B cell (primary cell): ENCODE results near the gene MAP2K6.

ENCODE experiments used
- EZH2 ChIP-seq: IDR thresholded peaks from 2 replicates; pipeline ENCODE4 v1.6.1; 2012; ENCODE audit warnings: borderline replicate concordance, low read depth, mild to moderate bottlenecking, moderate library complexity, low read length; ENCODE audit not compliant: insufficient read depth, poor library complexity, severe bottlenecking
- TF ChIP-seq, protein P1 (sequence below): fragments of 200-600 bp; IDR thresholded peaks from one replicate; pipeline ENCODE4 v1.8.0; 2022; ENCODE audit warnings: antibody characterized with exemption, mild to moderate bottlenecking

DNA sequence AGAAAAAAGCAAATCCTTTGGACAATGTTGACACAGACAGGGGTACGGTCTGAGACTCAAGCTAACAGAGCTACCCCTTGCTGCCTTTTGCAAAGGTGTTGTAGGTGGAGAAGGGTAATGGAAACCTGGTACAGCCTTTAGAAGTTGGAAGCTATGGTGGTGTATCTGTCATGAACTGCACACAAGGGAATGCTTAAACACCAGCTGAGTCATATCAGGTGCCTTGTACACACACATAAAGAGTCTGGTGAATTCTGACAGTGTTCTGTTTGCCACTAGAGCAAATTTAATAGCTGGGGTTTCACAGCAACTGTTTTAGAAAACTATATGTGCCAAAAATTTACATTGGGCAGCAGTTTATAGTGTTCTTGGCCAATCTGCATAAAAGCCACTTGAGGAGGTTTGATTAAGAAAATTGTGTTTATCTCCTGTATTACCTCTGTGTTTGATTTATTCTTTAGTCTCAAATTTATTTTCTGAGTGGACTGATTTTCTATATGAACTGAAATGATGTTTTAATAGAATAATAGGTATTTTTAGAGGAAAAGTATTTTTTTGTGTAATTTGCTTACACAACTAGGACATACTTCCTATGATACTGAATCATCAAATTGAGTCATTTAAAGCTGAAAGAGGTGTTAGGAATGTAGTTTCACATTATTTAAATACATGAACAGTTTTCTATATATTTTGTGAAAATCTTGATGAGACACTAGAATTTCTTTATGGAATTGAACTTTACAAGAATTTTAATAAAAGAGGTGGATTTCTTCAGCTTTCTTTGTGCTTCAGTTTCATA lies 136.9 kb downstream of the MAP2K6 start:
- TF ChIP-seq EZH2 = no peak
- TF ChIP-seq, protein P1, sequence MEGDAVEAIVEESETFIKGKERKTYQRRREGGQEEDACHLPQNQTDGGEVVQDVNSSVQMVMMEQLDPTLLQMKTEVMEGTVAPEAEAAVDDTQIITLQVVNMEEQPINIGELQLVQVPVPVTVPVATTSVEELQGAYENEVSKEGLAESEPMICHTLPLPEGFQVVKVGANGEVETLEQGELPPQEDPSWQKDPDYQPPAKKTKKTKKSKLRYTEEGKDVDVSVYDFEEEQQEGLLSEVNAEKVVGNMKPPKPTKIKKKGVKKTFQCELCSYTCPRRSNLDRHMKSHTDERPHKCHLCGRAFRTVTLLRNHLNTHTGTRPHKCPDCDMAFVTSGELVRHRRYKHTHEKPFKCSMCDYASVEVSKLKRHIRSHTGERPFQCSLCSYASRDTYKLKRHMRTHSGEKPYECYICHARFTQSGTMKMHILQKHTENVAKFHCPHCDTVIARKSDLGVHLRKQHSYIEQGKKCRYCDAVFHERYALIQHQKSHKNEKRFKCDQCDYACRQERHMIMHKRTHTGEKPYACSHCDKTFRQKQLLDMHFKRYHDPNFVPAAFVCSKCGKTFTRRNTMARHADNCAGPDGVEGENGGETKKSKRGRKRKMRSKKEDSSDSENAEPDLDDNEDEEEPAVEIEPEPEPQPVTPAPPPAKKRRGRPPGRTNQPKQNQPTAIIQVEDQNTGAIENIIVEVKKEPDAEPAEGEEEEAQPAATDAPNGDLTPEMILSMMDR = no peak
